ENCODE measurements around the gene RP2.

Gene RP2

DNA sequence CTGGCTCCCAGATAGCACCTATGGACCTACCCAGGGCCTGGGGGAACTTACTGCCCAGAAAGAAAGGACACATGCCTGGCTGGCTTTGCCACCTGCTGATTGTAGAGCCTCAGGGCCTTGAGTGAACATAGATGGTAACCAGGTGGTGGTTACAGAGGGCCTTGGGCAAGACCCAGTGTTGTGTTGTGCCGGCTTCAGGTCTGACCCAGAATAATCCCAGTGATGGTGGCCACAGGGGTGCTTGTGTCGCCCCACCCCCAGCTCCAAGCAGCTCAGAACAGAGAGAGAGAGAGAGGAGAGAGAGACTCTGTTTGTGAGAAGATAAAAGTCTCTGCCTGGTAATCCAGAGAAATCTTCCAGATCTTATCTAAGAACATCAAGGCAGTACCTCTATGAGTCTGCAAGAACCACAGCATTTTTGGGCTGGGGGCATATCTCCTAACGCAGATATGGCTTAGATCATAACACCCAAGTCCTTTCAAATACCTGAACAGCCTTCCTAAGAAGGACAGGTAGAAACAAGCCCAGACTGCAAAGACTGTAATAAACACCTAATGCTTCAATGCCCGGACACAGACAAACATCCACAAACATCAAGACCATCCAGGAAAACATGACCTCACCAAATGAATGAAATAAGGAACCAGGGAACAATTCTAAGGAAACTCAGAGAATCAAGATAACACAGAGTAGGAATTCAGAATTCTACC lies 16.3 kb upstream of the RP2 start:
- no peak overlapping the region for H3K27ac ChIP-seq (ENCODE audit: low read depth, low read length, poor library complexity, severe bottlenecking)
- H3K4me1 ChIP-seq (ENCODE audit: insufficient read depth, low read length, severe bottlenecking), result no peaks in the 10 kb centered on the region
- no peak overlapping the region for H3K4me2 ChIP-seq (ENCODE audit: low read length)
- H3K36me3 ChIP-seq (ENCODE audit: insufficient read depth, low read length), result no peaks in the 10 kb centered on the region
- no peak overlapping the region for H3K9ac ChIP-seq (ENCODE audit: low read length)
- H4K20me1 ChIP-seq (ENCODE audit: insufficient read depth, low read length), result no peaks in the 10 kb centered on the region
- no peaks in the 10 kb centered on the region for H3K79me2 ChIP-seq (ENCODE audit: insufficient read depth, low read length)
- no peaks in the 10 kb centered on the region for H3K27me3 ChIP-seq (ENCODE audit: insufficient read depth, low read length)
- no peaks in the 10 kb centered on the region for H3F3A ChIP-seq (ENCODE audit: insufficient read depth, low read length)
- H3K9me2 ChIP-seq (ENCODE audit: low read depth, low read length), result no peaks in the 10 kb centered on the region
- H3K9me3 ChIP-seq (ENCODE audit: low read length), result no peaks in the 10 kb centered on the region
- no peak overlapping the region for H3K4me3 ChIP-seq (ENCODE audit: low read depth, low read length, poor library complexity, severe bottlenecking)
- H2AFZ ChIP-seq (ENCODE audit: low read length), result no peak overlapping the region
- TF ChIP-seq, protein P1, sequence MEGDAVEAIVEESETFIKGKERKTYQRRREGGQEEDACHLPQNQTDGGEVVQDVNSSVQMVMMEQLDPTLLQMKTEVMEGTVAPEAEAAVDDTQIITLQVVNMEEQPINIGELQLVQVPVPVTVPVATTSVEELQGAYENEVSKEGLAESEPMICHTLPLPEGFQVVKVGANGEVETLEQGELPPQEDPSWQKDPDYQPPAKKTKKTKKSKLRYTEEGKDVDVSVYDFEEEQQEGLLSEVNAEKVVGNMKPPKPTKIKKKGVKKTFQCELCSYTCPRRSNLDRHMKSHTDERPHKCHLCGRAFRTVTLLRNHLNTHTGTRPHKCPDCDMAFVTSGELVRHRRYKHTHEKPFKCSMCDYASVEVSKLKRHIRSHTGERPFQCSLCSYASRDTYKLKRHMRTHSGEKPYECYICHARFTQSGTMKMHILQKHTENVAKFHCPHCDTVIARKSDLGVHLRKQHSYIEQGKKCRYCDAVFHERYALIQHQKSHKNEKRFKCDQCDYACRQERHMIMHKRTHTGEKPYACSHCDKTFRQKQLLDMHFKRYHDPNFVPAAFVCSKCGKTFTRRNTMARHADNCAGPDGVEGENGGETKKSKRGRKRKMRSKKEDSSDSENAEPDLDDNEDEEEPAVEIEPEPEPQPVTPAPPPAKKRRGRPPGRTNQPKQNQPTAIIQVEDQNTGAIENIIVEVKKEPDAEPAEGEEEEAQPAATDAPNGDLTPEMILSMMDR (IDR thresholded peaks at IDR 0.05; ENCODE audit: low read length), result no peak
- TF ChIP-seq EZH2 (IDR thresholded peaks at IDR 0.05; ENCODE audit: borderline replicate concordance, low read length), result no peak

DNA sequence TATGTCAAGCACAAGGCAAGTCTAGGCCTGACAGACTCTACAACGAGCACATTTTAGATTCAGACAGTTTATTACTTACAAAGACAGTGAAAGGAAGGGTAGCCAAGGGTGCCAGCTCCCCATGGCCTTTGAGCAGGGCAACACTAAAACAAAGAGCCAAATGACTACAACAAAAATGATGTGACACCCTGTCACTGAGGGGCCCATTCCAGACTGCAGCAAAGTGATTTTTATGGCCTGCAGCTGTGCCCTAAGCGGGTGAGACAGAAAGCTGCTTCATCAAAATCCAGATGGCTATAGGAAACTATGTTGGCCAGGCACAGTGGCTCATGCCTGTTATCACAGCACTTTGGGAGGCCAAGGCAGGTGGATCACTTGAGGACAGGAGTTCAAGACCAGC lies 13.4 kb upstream of the RP2 start:
- H3K4me1 ChIP-seq (ENCODE audit: insufficient read depth, low read length, severe bottlenecking), result no peaks in the 10 kb centered on the region
- no peak overlapping the region for H3K4me2 ChIP-seq (ENCODE audit: low read length)
- no peaks in the 10 kb centered on the region for H3K9me3 ChIP-seq (ENCODE audit: low read length)
- H3K9ac ChIP-seq (ENCODE audit: low read length), result no peak overlapping the region
- no peak overlapping the region for H2AFZ ChIP-seq (ENCODE audit: low read length)
- no peak overlapping the region for H3K4me3 ChIP-seq (ENCODE audit: low read depth, low read length, poor library complexity, severe bottlenecking)
- no peaks in the 10 kb centered on the region for H3K9me2 ChIP-seq (ENCODE audit: low read depth, low read length)
- TF ChIP-seq, protein P1 (IDR thresholded peaks at IDR 0.05; ENCODE audit: low read length), result no peak
- no peak for TF ChIP-seq EZH2 (IDR thresholded peaks at IDR 0.05; ENCODE audit: borderline replicate concordance, low read length)
- H3K27ac ChIP-seq (ENCODE audit: low read depth, low read length, poor library complexity, severe bottlenecking), result no peak overlapping the region
- H3K36me3 ChIP-seq (ENCODE audit: insufficient read depth, low read length), result no peaks in the 10 kb centered on the region
- H3K79me2 ChIP-seq (ENCODE audit: insufficient read depth, low read length), result no peaks in the 10 kb centered on the region
- no peaks in the 10 kb centered on the region for H3K27me3 ChIP-seq (ENCODE audit: insufficient read depth, low read length)
- no peaks in the 10 kb centered on the region for H3F3A ChIP-seq (ENCODE audit: insufficient read depth, low read length)
- H4K20me1 ChIP-seq (ENCODE audit: insufficient read depth, low read length), result no peaks in the 10 kb centered on the region

- no peak overlapping the region for H3K27ac ChIP-seq (ENCODE audit: low read depth, low read length, poor library complexity, severe bottlenecking)
- no peaks in the 10 kb centered on the region for H4K20me1 ChIP-seq (ENCODE audit: insufficient read depth, low read length)
- no peaks in the 10 kb centered on the region for H3K36me3 ChIP-seq (ENCODE audit: insufficient read depth, low read length)
- no peaks in the 10 kb centered on the region for H3K9me3 ChIP-seq (ENCODE audit: low read length)
- H3F3A ChIP-seq (ENCODE audit: insufficient read depth, low read length), result no peaks in the 10 kb centered on the region
- H3K27me3 ChIP-seq (ENCODE audit: insufficient read depth, low read length), result no peaks in the 10 kb centered on the region
- no peak overlapping the region for H3K4me3 ChIP-seq (ENCODE audit: low read depth, low read length, poor library complexity, severe bottlenecking)
- no peaks in the 10 kb centered on the region for H3K9me2 ChIP-seq (ENCODE audit: low read depth, low read length)
- TF ChIP-seq, protein P1 (IDR thresholded peaks at IDR 0.05; ENCODE audit: low read length), result no peak
- no peak for TF ChIP-seq EZH2 (IDR thresholded peaks at IDR 0.05; ENCODE audit: borderline replicate concordance, low read length)
- H3K9ac ChIP-seq (ENCODE audit: low read length), result no peak overlapping the region
- no peak overlapping the region for H2AFZ ChIP-seq (ENCODE audit: low read length)
- H3K4me1 ChIP-seq (ENCODE audit: insufficient read depth, low read length, severe bottlenecking), result peaks cover 4% of the 10 kb centered on the region
- no peak overlapping the region for H3K4me2 ChIP-seq (ENCODE audit: low read length)
- H3K79me2 ChIP-seq (ENCODE audit: insufficient read depth, low read length), result no peaks in the 10 kb centered on the region
Measured at GRCh38 chrX:46831765-46832327, 5.0 kb upstream of the RP2 start.

All from OCI-LY1 (cell line).